GM18508 (cell line): ENCODE data around the gene TIMD4.
A peak's percentile ranks its signal among the peaks of the same experiment; 100 is the strongest.
"Not testable (repeated sequence)": the region's sequence is repeated elsewhere in the genome, so short reads cannot be mapped to it uniquely, and the experiment has no call there.

Experiments used
- ATAC-seq: cut with Tn5 transposase; IDR thresholded peaks from one replicate; pipeline ENCODE4 v1.9.1; 2021; ENCODE audit warnings: moderate number of reproducible peaks; ENCODE audit not compliant: insufficient read depth, unreplicated experiment

TIMD4 gene

GRCh38 chr5:156963125-156963524, at the start of gene TIMD4:
Gene TIMD4, minus strand, starts transcription at chr5:156963226. Its CDS starts 28 bp downstream, at chr5:156963198.
- ATAC-seq: no peak

GRCh38 chr5:157006262-157006661, 43.2 kb upstream of the TIMD4 start:
- no peak for ATAC-seq

GRCh38 chr5:157004893-157005551, 42.0 kb upstream of the TIMD4 start:
- ATAC-seq: no peak

GRCh38 chr5:156991714-156992113, 28.7 kb upstream of the TIMD4 start:
- ATAC-seq: no peak

- no peak for ATAC-seq
Observed at GRCh38 chr5:156984064-156984463, 21.0 kb upstream of the TIMD4 start.

GRCh38 chr5:156981481-156981880, 18.5 kb upstream of the TIMD4 start:
- ATAC-seq: no peak

GRCh38 chr5:156974328-156974727, 11.3 kb upstream of the TIMD4 start:
- ATAC-seq: no peak

- no peak for ATAC-seq
Observed at GRCh38 chr5:156971848-156972525, 9.0 kb upstream of the TIMD4 start.

GRCh38 chr5:156971415-156971814, 8.4 kb upstream of the TIMD4 start:
- ATAC-seq: no peak

- not testable (repeated sequence) for ATAC-seq
Observed at GRCh38 chr5:156967386-156967785, 4.4 kb upstream of the TIMD4 start.

GRCh38 chr5:156956321-156956720, 6.7 kb downstream of the TIMD4 start:
- no peak for ATAC-seq

- no peak for ATAC-seq
Observed at GRCh38 chr5:156951359-156951758, 11.7 kb downstream of the TIMD4 start.

GRCh38 chr5:156950716-156951115, 12.3 kb downstream of the TIMD4 start:
- ATAC-seq: no peak

GRCh38 chr5:156949424-156949823, 13.6 kb downstream of the TIMD4 start:
- no peak for ATAC-seq

GRCh38 chr5:156947925-156948324, 15.1 kb downstream of the TIMD4 start:
- ATAC-seq: no peak

GRCh38 chr5:156942064-156942463, 21.0 kb downstream of the TIMD4 start:
- ATAC-seq: peak; percentile 98

GRCh38 chr5:156940462-156940861, 22.6 kb downstream of the TIMD4 start:
- not testable (repeated sequence) for ATAC-seq

GRCh38 chr5:156936972-156937371, 26.1 kb downstream of the TIMD4 start:
- ATAC-seq: no peak

GRCh38 chr5:156934450-156935211, 28.4 kb downstream of the TIMD4 start:
- no peak for ATAC-seq

- ATAC-seq: no peak
Observed at GRCh38 chr5:156929366-156929948, 33.6 kb downstream of the TIMD4 start.

GRCh38 chr5:156927545-156927944, 35.5 kb downstream of the TIMD4 start:
- no peak for ATAC-seq
